Bronchial epithelial cell (primary cell): ENCODE data around the gene ANGPT4. TPM values are rescaled to one million over a fixed set of nuclear protein-coding genes. Genes with fewer than 3 reads are reported as not detected.

ENCODE experiments used
- DNase-seq: peaks from one replicate; pipeline ENCODE4 v3.0.0-alpha.2; 2010; ENCODE audit warnings: low read depth
- FAIRE-seq: peaks from 2 replicates; lab custom pipeline; 2011; peaks lifted over from hg19 to GRCh38; lab: Jason Lieb, UNC
- H3K27me3 ChIP-seq: 2 replicates; pipeline ENCODE4 v1.5.1; 2011; ENCODE audit warnings: low read length; ENCODE audit not compliant: control insufficient read depth, insufficient read depth
- H3K36me3 ChIP-seq: 2 replicates; pipeline ENCODE4 v1.5.1; 2011; ENCODE audit warnings: low read length; ENCODE audit not compliant: control insufficient read depth, insufficient read depth
- H3K4me3 ChIP-seq: 2 replicates; pipeline ENCODE4 v1.5.1; 2011; ENCODE audit warnings: mild to moderate bottlenecking, low read depth, low read length, control low read depth
- CTCF ChIP-seq: IDR thresholded peaks from 2 replicates; pipeline ENCODE4 v1.5.1; 2011; ENCODE audit warnings: mild to moderate bottlenecking, moderate library complexity, low read length, control low read depth, inconsistent platforms; ENCODE audit not compliant: insufficient read depth, severe bottlenecking
- total RNA-seq: library from RNA; depleted of rRNA; stranded (reverse); fragments of >200 nt; gene quantifications from 2 replicates; pipeline ENCODE4 v1.2.1, GENCODE V29; 2014

ANGPT4 gene
- total RNA-seq, 1 donor from 2014 or later = not detected

- DNase-seq = no peak
- Histone ChIP-seq H3K36me3 (no peaks in the 10 kb centered on the region), H3K4me3 (no peak overlapping the region), H3K27me3 (no peaks in the 10 kb centered on the region)
- no peak for FAIRE-seq
- TF ChIP-seq CTCF = no peak
Measured at GRCh38 chr20:945841-946240, 29.7 kb upstream of the ANGPT4 start.

GRCh38 chr20:944774-945410 lies 28.8 kb upstream of the ANGPT4 start:
- Histone ChIP-seq H3K27me3 (no peaks in the 10 kb centered on the region), H3K4me3 (no peak overlapping the region), H3K36me3 (no peaks in the 10 kb centered on the region)
- DNase-seq (no peak), FAIRE-seq (no peak)
- TF ChIP-seq CTCF = no peak

- no peak for FAIRE-seq
Measured at GRCh38 chr20:944148-944547, 28.0 kb upstream of the ANGPT4 start.

GRCh38 chr20:942611-943010 lies 26.5 kb upstream of the ANGPT4 start:
- Histone ChIP-seq H3K36me3 (no peaks in the 10 kb centered on the region), H3K4me3 (no peak overlapping the region), H3K27me3 (no peaks in the 10 kb centered on the region)
- TF ChIP-seq CTCF = no peak
- DNase-seq (no peak), FAIRE-seq (no peak)

More at GRCh38 chr20:944148-944547, 28.0 kb upstream of the ANGPT4 start:
- Histone ChIP-seq H3K27me3 (no peaks in the 10 kb centered on the region), H3K36me3 (no peaks in the 10 kb centered on the region), H3K4me3 (no peak overlapping the region)
- no peak for DNase-seq
- no peak for TF ChIP-seq CTCF

GRCh38 chr20:940926-941325 lies 24.8 kb upstream of the ANGPT4 start:
- FAIRE-seq (no peak), DNase-seq (no peak)
- no peak for TF ChIP-seq CTCF
- H3K36me3 ChIP-seq = no peaks in the 10 kb centered on the region
- H3K4me3 ChIP-seq = no peak overlapping the region
- H3K27me3 ChIP-seq = no peaks in the 10 kb centered on the region

GRCh38 chr20:939606-940005 lies 23.5 kb upstream of the ANGPT4 start:
- no peak for TF ChIP-seq CTCF
- no peak for FAIRE-seq
- DNase-seq = no peak
- Histone ChIP-seq H3K27me3 (no peaks in the 10 kb centered on the region), H3K36me3 (no peaks in the 10 kb centered on the region), H3K4me3 (no peak overlapping the region)
